Small intestine (tissue), 7 donors: Measurements from ENCODE around the gene UTP15. TPM values are rescaled to one million over a fixed set of nuclear protein-coding genes. Genes with fewer than 3 reads are reported as not detected.

Experiments used
- DNase-seq, 2 donors: peaks; one replicate each; pipeline versions ENCODE4 v3.0.0 to v3.0.0-alpha.2; 2013
- FAIRE-seq: peaks from 2 replicates; lab custom pipeline; 2012; peaks lifted over from hg19 to GRCh38; lab: Jason Lieb, UNC
- H3K27ac ChIP-seq, 3 donors: one replicate each; pipeline ENCODE4 v1.5.1; 2013; ENCODE audit warnings: low read length in 2 of 3, mild to moderate bottlenecking in 2 of 3, control low read depth in 1 of 3, inconsistent platforms in 1 of 3, low read depth in 1 of 3, moderate library complexity in 1 of 3
- H3K27me3 ChIP-seq, 3 donors: one replicate each; pipeline ENCODE4 v1.6.1; 2013; ENCODE audit warnings: low read length in 3 of 3, inconsistent platforms in 1 of 3; ENCODE audit not compliant: control insufficient read depth in 3 of 3, insufficient read depth in 3 of 3
- H3K36me3 ChIP-seq, 3 donors: one replicate each; pipeline ENCODE4 v1.6.1; 2013; ENCODE audit warnings: low read length in 3 of 3, inconsistent platforms in 1 of 3, low read depth in 1 of 3, mild to moderate bottlenecking in 1 of 3, moderate library complexity in 1 of 3; ENCODE audit not compliant: control insufficient read depth in 3 of 3, insufficient read depth in 2 of 3
- H3K4me1 ChIP-seq, 3 donors: one replicate each; pipeline ENCODE4 v1.6.1; 2013; ENCODE audit warnings: low read length in 2 of 3, inconsistent platforms in 1 of 3, low read depth in 1 of 3, mild to moderate bottlenecking in 1 of 3, moderate library complexity in 1 of 3; ENCODE audit not compliant: control insufficient read depth in 3 of 3, insufficient read depth in 2 of 3
- H3K4me3 ChIP-seq, 3 donors: one replicate each; pipeline ENCODE4 v1.5.1; 2013; ENCODE audit warnings: low read length in 3 of 3, control low read depth in 1 of 3, inconsistent platforms in 1 of 3, low read depth in 1 of 3, mild to moderate bottlenecking in 1 of 3, moderate library complexity in 1 of 3
- H3K9me3 ChIP-seq, 2 donors: one replicate each; pipeline ENCODE4 v1.6.1; 2013; ENCODE audit warnings: low read depth in 1 of 2, low read length in 1 of 2; ENCODE audit not compliant: control insufficient read depth in 2 of 2, insufficient read depth in 1 of 2
- polyA plus RNA-seq, 4 donors: library from polyadenylated mRNA; stranded (reverse) in 3 of 4; unstranded in 1 of 4; fragments of 200-250 nt in 3 of 4; fragments of 120-200 nt in 1 of 4; gene quantifications; one replicate each; pipeline versions ENCODE4 v1.2.1 to v1.2.3, GENCODE V29; 2013
- donor health status: healthy with polysubstance abuse.
- donor health status: control.
- donor health status: control.
- donor health status: Bipolar disorder and iron deficiency.
- donor health status: healthy.

The UTP15 gene
- polyA plus RNA-seq, 4 donors = 2.5 to 10.7 (median 4.5) TPM

- Histone ChIP-seq H3K9me3 (no peaks in the 10 kb centered on the region), H3K27me3 (peaks cover 0 to 4% (median 3%) of the 10 kb centered on the region in 3 donors), H3K4me3 (no peak overlapping the region), H3K36me3 (no peaks in the 10 kb centered on the region), H3K27ac (no peak overlapping the region), H3K4me1 (peaks cover 0 to 13% (median 0%) of the 10 kb centered on the region in 3 donors)
- no peak for DNase-seq
- no peak for FAIRE-seq
These were observed 66.0 kb downstream of the UTP15 start for GRCh38 chr5:73631500-73631899.

Other genes starting within 250 kb of the UTP15 start
- gene FOXD1, start 117.0 kb upstream of the UTP15 start, polyA plus RNA-seq = 10 to 100 TPM in 1 of 4 donors, under 1 TPM in 2, not detected in 1; 0.04 to 19.2 (median 0.27) TPM
- gene BTF3, start 67.3 kb upstream of the UTP15 start, polyA plus RNA-seq = 100 to 1,000 TPM; 760 to 890 (median 784) TPM
- 10 to 100 TPM in 3 of 4 donors, 1 to 10 TPM in 1; 9.2 to 37.9 (median 12.0) TPM for gene ANKRA2, start 104 bp upstream of the UTP15 start, polyA plus RNA-seq
- gene ARHGEF28, start 60.5 kb downstream of the UTP15 start, polyA plus RNA-seq = 10 to 100 TPM in 1 of 4 donors, 1 to 10 TPM in 3; 1.1 to 16.5 (median 2.7) TPM